Uterus (tissue), 2 donors: ENCODE measurements around the gene HNRNPM.

ENCODE experiments used
- CTCF ChIP-seq, 4 experiments: fragments of 200-600 bp in 2 of 4; fragments of 450-650 bp in 2 of 4; sonication (generic) in 2 of 4; IDR thresholded peaks; one replicate each; pipeline ENCODE4 v1.5.1; 2016 to 2019; ENCODE audit warnings: antibody characterized with exemption in 4 of 4, mild to moderate bottlenecking in 2 of 4, moderate library complexity in 1 of 4
- POLR2A ChIP-seq, 2 donors: fragments of 450-650 bp; IDR thresholded peaks; one replicate each; pipeline ENCODE4 v1.6.1; 2016; ENCODE audit warnings: antibody characterized with exemption in 2 of 2, mild to moderate bottlenecking in 1 of 2, moderate library complexity in 1 of 2

- no peak for TF ChIP-seq POLR2A (IDR thresholded peaks at IDR 0.05)
- peak; percentile 39 to 57 (median 54) for TF ChIP-seq CTCF (IDR thresholded peaks at IDR 0.05)
Measured at GRCh38 chr19:8396563-8397203, 48.1 kb upstream of the HNRNPM start.
